ENCODE results near the gene SENP6.

Gene SENP6

GRCh38 chr6:75623491-75623890 is 21.8 kb downstream of the SENP6 start:
- no peak for ATAC-seq
- TF ChIP-seq CSRNP3 (CRISPR knock-in tag; IDR thresholded peaks at IDR 0.05), result no peak
- TF ChIP-seq ZNF8 (CRISPR knock-in tag; IDR thresholded peaks at IDR 0.05), result no peak
- no peak for TF ChIP-seq TSHZ2 (CRISPR knock-in tag; IDR thresholded peaks at IDR 0.05)
- TF ChIP-seq POU6F1 (CRISPR knock-in tag; IDR thresholded peaks at IDR 0.05; ENCODE audit: borderline replicate concordance, low read depth), result no peak
- no peak for TF ChIP-seq GLIS3 (CRISPR knock-in tag; IDR thresholded peaks at IDR 0.05)
- TF ChIP-seq PATZ1 (CRISPR knock-in tag; IDR thresholded peaks at IDR 0.05; ENCODE audit: borderline replicate concordance), result no peak
- no peak for TF ChIP-seq ESRRG (CRISPR knock-in tag; IDR thresholded peaks at IDR 0.05)
- TF ChIP-seq TOX (CRISPR knock-in tag; IDR thresholded peaks at IDR 0.05; ENCODE audit: borderline replicate concordance), result no peak
- no peak for TF ChIP-seq ZNF70 (CRISPR knock-in tag; IDR thresholded peaks at IDR 0.05)
- TF ChIP-seq RARB (CRISPR knock-in tag; IDR thresholded peaks at IDR 0.05), result no peak
- no peak for TF ChIP-seq ARNTL (CRISPR knock-in tag; IDR thresholded peaks at IDR 0.05; ENCODE audit: borderline replicate concordance, low read depth)
- TF ChIP-seq BACH2 (CRISPR knock-in tag; IDR thresholded peaks at IDR 0.05; ENCODE audit: borderline replicate concordance), result no peak
- TF ChIP-seq ZFP3 (CRISPR knock-in tag; IDR thresholded peaks at IDR 0.05), result no peak
- no peak for TF ChIP-seq TCF4 (CRISPR knock-in tag; IDR thresholded peaks at IDR 0.05; ENCODE audit: borderline replicate concordance)
- TF ChIP-seq ISL1 (CRISPR knock-in tag; IDR thresholded peaks at IDR 0.05), result no peak

GRCh38 chr6:75624335-75624734 is 22.7 kb downstream of the SENP6 start:
- TF ChIP-seq BACH2 (CRISPR knock-in tag; IDR thresholded peaks at IDR 0.05; ENCODE audit: borderline replicate concordance) (no peak), PATZ1 (CRISPR knock-in tag; IDR thresholded peaks at IDR 0.05; ENCODE audit: borderline replicate concordance) (no peak), POU6F1 (CRISPR knock-in tag; IDR thresholded peaks at IDR 0.05; ENCODE audit: borderline replicate concordance, low read depth) (no peak), TCF4 (CRISPR knock-in tag; IDR thresholded peaks at IDR 0.05; ENCODE audit: borderline replicate concordance) (no peak), TSHZ2 (CRISPR knock-in tag; IDR thresholded peaks at IDR 0.05) (no peak), RARB (CRISPR knock-in tag; IDR thresholded peaks at IDR 0.05) (no peak), ZNF565 (CRISPR knock-in tag; conservative IDR thresholded peaks at IDR 0.05; ENCODE audit: low read depth) (no peak)
- no peak for ATAC-seq
